GM18861 (cell line): Measurements from ENCODE around the gene MMAA.
"Not testable (repeated sequence)": the region's sequence is repeated elsewhere in the genome, so short reads cannot be mapped to it uniquely, and the experiment has no call there.

Experiments used
- ATAC-seq: cut with Tn5 transposase; IDR thresholded peaks from one replicate; pipeline ENCODE4 v1.9.1; 2021; ENCODE audit not compliant: unreplicated experiment

The MMAA gene

GRCh38 chr4:145626623-145626982 is 7.4 kb downstream of the MMAA start:
- ATAC-seq = no peak

GRCh38 chr4:145635117-145635516 is 15.9 kb downstream of the MMAA start:
- ATAC-seq = no peak

GRCh38 chr4:145635630-145636029 is 16.4 kb downstream of the MMAA start:
- ATAC-seq = no peak

- no peak for ATAC-seq
Observed at GRCh38 chr4:145639186-145639698, 20.1 kb downstream of the MMAA start.

- not testable (repeated sequence) for ATAC-seq
Observed at GRCh38 chr4:145640236-145640635, 21.1 kb downstream of the MMAA start.

GRCh38 chr4:145643295-145643694 is 24.1 kb downstream of the MMAA start:
- no peak for ATAC-seq

GRCh38 chr4:145644699-145645098 is 25.5 kb downstream of the MMAA start:
- no peak for ATAC-seq

- ATAC-seq = no peak
Observed at GRCh38 chr4:145656156-145656555, 37.0 kb downstream of the MMAA start.

- no peak for ATAC-seq
Observed at GRCh38 chr4:145660064-145660463, 40.9 kb downstream of the MMAA start.

- ATAC-seq = no peak
Observed at GRCh38 chr4:145663194-145663593, 44.0 kb downstream of the MMAA start.

- no peak for ATAC-seq
Observed at GRCh38 chr4:145665773-145666172, 46.6 kb downstream of the MMAA start.

GRCh38 chr4:145670422-145670821 is 51.2 kb downstream of the MMAA start:
- ATAC-seq = peak; percentile 85

- ATAC-seq = no peak
Observed at GRCh38 chr4:145679520-145679919, 60.3 kb downstream of the MMAA start.

GRCh38 chr4:145679991-145680455 is 60.8 kb downstream of the MMAA start, which contains the start of gene C4orf51:
Gene C4orf51 (plus strand): TSS chr4:145680146. CDS start chr4:145680204, 58 bp downstream.
- ATAC-seq = no peak

GRCh38 chr4:145680902-145681301 is 61.7 kb downstream of the MMAA start:
- no peak for ATAC-seq

GRCh38 chr4:145681518-145681917 is 62.3 kb downstream of the MMAA start:
- no peak for ATAC-seq

GRCh38 chr4:145681956-145682355 is 62.8 kb downstream of the MMAA start:
- no peak for ATAC-seq

GRCh38 chr4:145686991-145687390 is 67.8 kb downstream of the MMAA start:
- no peak for ATAC-seq

- ATAC-seq = no peak
Observed at GRCh38 chr4:145690610-145691009, 71.4 kb downstream of the MMAA start.

GRCh38 chr4:145691416-145691815 is 72.2 kb downstream of the MMAA start:
- not testable (repeated sequence) for ATAC-seq

- no peak for ATAC-seq
Observed at GRCh38 chr4:145694929-145695328, 75.7 kb downstream of the MMAA start.

GRCh38 chr4:145697332-145697731 is 78.1 kb downstream of the MMAA start:
- ATAC-seq = no peak

GRCh38 chr4:145698507-145698906 is 79.3 kb downstream of the MMAA start:
- ATAC-seq = no peak
